ENCODE measurements around the gene TULP3.

The TULP3 gene

DNA sequence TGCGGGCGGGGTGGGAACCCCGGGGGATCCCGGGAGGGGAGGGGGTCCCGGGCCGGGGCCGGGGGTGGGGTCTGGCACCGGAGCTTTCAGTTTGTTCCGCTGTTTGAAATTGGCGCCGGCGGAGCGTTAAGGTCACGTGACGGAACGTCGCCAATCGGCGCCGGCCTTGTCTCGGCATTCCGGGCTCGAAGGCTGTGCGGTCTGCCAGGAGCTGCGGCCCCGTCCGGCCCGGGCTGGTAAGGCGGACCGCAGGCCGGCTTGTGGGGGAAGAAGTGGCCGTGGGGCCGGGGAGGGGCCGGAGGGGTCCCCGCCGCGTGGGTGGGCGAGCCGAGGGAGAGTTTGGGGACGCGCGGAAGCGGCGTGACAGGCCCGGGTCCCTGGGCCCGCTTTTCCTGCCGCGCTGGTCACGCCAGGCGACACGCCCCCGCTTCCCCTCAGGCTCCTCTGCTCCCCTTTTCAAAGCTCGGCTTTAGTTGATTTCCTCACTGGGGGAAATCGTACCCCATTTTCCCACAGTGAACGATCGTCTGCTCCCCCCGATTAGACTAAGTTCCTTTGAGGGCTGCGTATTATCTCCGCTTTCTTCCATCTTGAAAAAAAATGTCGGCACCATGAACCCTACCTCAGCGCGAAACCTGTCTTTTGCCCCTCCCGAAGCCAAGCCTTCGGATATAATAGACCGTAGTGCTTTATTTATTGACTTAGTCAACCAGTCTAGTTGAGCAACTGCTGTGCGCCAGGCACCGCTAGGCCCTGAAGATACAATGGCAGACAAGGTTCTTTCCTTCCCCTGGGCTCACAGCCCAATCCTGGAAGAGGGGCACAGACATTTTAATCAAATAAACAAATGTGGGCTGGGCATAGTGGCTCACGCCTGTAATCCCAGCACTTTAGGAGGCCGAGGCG, 13.4 kb upstream of the TULP3 start, which contains the start of the genes FOXM1 and RHNO1:
Gene FOXM1 (minus strand): TSS at position 128 of the 906 bp plus-strand sequence. CDS start 2,696 bp downstream, outside the sequence.
Gene RHNO1 (plus strand): TSS at position 177 of the 906 bp plus-strand sequence. CDS start 8,144 bp downstream, outside the sequence.
- DNase-seq (ENCODE audit: low spot score): peak; percentile 90

DNA sequence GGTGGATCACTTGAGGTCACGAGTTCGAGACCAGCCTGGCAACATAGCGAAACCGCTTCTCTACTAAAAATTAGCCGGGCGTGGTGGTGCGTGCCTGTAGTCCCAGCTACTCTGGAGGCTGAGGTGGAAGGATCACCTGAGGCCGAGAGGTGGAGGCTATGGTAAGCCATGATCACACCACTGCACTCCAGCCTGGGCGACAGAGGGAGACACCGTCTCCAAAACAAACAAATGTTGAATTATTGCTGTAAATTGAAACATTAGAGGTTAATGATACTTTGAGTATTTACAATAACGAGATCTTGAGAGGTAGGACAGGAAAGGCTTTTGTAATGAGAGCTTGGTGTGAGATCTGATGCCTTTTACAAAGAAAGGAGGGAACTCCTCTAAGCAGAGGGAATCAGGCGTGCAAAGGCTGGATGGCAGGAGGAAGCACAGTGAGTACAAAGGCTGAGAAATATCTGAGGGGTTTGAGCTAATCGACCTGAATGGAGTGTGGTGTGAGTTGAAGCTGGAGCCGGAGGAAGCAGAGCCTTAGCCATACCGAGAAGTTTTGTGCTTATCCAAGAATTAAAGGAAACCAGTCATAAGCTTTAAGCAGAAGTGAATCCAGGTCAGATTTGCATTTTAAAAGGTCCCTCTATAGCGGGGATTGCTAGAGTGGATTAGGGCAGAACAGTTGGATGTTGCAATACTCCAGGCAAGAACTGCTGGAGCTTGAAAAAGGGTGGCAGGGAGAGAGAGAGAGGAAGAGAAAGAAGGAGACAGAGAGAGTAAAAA, 12.5 kb upstream of the TULP3 start:
- peak; percentile 42 for DNase-seq (ENCODE audit: low spot score)

- peak; percentile 83 for DNase-seq (ENCODE audit: low spot score)
Observed at GRCh38 chr12:2879853-2880252, 10.8 kb upstream of the TULP3 start.

DNA sequence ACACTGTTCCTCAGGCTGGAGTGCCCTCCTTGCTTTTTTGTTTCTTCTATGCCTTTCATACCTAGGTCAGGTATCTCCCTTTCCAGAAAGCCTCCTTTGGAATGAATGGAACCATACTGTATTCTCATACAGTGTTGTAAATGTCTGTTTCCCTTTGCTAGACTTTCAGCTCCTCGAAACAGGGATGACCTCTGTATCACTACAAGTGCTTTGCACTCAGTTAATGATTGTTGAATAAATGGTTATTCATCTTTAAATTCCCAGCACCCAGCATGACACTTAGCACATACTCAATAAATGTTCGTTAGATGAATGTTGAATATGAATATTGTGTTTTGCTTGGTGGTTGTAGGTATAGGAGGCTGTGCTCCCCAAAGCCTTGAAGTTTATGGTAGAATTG, 5.9 kb upstream of the TULP3 start:
- DNase-seq (ENCODE audit: low spot score): no peak

DNA sequence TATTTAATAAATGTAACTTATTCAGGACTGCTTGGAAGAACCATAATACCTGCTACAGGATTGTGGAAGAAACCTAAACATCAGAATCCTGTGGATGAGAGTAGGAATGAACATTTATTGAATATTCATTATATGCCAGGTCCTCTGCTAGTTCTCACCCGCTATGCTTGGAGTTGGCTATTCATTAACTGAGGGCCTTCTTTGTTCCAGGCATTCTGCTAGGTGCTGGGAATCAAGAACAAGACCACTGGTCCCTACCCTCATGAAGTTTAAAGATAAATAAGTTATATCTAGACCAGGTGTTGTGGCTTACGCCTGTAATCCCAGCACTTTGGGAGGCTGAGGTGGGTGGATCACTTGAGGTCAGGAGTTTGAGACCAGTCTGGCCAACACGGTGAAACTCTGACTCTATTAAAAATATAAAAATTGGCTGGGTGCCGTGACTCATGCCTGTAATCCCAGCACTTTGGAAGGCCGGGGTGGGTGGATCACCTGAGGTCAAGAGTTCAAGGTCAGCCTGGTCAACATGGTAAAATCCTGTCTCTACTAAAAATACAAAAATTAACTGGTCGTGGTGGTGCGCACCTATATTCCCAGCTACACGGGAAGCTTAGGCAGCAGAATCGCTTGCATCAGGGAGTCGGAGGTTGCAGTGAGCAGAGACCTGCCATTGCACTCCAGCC, 3.8 kb upstream of the TULP3 start:
- DNase-seq (ENCODE audit: low spot score): no peak

DNA sequence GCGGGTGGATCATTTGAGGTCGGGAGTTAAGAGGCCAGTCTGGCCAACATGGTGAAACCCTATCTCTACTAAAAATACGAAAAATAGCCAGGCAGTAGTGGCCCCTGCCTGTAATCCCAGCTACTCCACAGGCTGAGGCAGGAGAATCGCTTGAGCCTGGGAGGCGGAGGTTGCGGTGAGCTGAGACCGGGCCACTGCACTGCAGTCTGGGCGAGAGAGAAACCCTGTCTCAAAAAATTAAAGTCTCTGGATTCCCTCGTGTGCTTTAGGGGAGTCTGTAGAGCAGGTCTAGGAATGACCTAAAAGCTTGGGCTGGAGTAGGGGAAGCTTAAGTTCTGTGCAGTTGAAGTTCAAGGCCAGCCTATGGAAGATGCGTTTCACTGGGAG, 697 bp upstream of the TULP3 start:
- DNase-seq (ENCODE audit: low spot score): no peak

- no peak for DNase-seq (ENCODE audit: low spot score)
Observed at GRCh38 chr12:2891240-2892053, 756 bp downstream of the TULP3 start.

DNA sequence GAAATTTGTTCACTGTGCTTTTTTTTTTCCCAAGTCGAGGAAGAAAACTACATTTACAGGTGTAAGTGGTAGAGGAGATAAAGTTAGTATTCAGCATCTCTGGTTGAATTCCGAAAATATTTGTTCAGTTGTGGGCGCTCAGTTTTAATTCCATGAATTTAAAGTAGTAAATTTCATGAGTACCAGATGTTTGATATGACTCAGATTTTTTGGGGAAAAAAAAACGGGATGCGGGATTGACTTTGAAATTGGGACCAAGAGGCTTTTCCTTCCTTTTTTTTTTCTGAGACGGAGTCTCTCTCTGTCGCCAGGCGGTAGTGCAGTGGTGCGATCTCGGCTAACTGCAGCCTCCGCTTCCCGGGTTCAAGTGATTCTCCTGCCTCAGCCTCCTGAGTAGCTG, 1.6 kb downstream of the TULP3 start:
- DNase-seq (ENCODE audit: low spot score): no peak

- no peak for DNase-seq (ENCODE audit: low spot score)
Observed at GRCh38 chr12:2893007-2893406, 2.3 kb downstream of the TULP3 start.

DNA sequence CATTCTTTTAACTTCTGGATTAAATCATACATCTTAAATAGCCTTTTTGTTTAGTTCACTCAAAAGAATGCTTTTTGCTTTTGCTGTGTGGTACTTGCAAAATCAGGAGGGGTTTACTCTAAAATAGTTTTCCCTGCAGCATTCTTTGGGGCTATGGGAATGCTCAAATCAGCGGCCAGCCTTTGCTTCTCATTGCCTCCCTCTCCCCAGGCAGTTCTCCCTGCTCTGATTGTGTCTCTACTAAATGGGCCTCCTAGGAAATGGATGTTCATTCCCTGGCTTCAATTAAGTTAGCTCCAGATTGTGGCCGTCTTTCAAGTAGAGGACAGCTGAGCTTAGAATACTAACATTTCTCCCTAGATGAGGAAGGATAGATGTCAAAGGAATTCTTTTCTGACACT, 4.4 kb downstream of the TULP3 start:
- DNase-seq (ENCODE audit: low spot score): no peak

DNA sequence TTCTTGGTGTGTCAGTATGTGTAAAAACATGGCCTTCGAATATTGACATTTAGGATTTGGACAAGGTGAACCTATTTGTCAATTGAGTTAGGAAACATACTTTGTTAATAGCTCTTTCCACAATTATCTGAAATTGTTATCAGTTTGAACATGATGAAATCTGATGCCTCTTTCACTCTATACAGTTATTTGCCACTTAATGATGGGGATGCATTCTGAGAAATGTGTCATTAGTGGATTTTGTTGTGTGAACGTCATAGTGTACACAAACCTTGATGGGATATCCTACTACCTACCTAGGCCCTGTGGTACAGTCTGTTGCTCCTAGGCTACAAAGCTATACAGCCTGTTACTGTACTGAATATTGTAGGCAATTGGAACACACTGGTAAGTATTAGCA, 4.8 kb downstream of the TULP3 start:
- no peak for DNase-seq (ENCODE audit: low spot score)

DNA sequence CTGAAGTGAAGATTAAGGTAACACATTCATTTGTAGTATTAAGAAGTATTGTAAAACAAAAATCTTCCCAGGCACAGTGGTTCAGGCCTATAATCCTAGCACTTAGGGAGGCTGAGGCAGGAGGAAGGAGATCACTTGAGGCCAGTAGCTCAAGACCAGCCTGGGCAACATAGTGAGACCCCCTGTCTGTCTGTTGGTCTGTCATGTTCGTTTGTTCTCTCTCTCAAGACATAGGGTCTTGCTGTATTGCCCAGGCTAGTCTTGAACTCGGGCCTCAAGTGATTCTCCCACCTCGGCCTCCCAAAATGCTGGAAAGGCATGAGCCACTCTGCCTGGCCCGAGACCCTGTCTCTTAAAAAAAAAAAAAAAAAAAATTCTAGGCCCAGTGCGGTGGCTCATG, 6.7 kb downstream of the TULP3 start:
- DNase-seq (ENCODE audit: low spot score): no peak

DNA sequence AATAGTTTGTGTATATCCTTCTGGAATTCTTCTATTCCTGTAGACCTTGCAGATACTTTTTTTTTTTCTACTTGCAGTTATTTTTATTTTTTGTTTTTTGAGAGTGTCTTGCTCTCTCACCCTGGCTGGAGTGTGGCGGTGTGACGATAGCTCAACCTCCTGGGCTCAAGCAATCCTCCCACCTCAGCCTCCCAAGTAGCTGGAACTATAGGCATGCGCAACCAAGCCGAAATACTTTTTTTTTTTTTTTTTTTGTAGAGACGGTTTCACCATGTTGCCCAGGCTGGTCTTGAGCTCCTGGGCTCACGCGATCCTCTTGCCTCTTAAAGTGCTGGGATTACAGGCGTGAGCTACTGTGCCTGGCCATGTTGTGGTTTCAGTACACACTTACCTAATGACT, 10.0 kb downstream of the TULP3 start:
- no peak for DNase-seq (ENCODE audit: low spot score)

GRCh38 chr12:2902272-2902880, 11.7 kb downstream of the TULP3 start:
- peak; percentile 55 for DNase-seq (ENCODE audit: low spot score)

GRCh38 chr12:2904260-2904659, 13.6 kb downstream of the TULP3 start:
- DNase-seq (ENCODE audit: low spot score): no peak

GRCh38 chr12:2912216-2912575, 21.5 kb downstream of the TULP3 start:
- no peak for DNase-seq (ENCODE audit: low spot score)

DNA sequence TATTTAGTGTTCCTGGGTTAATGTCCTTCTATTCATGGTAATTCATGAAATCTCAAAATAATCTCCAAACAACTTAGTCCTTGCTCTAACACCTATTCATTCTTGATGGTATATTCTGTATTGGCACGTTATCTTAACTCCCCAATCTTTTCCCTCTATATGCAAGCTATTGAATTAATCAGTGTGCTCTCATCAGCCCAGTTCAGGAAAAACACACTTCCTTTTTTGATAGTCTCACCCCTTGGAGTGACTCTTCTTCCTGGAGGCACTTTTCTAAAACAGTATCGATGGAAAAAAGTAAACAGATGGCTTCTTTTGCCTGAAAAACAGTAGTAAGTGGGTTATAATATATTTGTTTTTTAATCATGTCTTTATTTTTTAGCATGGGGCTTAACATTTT, 28.6 kb downstream of the TULP3 start:
- no peak for DNase-seq (ENCODE audit: low spot score)

- no peak for DNase-seq (ENCODE audit: low spot score)
Observed at GRCh38 chr12:2922329-2922728, 31.6 kb downstream of the TULP3 start.

GRCh38 chr12:2923057-2923456, 32.4 kb downstream of the TULP3 start:
- no peak for DNase-seq (ENCODE audit: low spot score)

DNA sequence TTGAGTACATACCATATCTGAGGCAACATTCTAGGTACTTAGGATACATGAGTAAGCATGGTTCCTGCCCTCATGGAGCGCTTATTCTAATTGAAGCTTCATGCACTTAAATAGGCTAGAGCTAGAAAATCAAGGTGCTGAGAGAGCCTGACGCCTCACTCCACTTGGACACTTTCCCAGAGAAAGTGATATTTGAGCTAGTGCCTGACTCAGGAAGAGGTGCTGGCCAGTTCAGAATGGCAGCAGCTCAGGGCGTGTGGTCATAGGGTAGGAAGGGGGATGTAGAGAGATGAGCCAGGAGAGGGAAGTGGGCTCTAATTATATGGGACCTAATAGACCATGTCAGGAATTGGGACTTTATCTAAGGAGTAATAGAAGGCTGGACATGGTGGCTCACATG, 33.3 kb downstream of the TULP3 start:
- no peak for DNase-seq (ENCODE audit: low spot score)

GRCh38 chr12:2925322-2925995, 34.8 kb downstream of the TULP3 start:
- DNase-seq (ENCODE audit: low spot score): no peak
